Breast epithelium (tissue), 4 donors: ENCODE results near the gene ADAM8. TPM values are rescaled to one million over a fixed set of nuclear protein-coding genes. Genes with fewer than 3 reads are reported as not detected.

Experiments used
- DNase-seq, 2 donors: peaks; one replicate each; pipeline ENCODE4 v3.0.0-alpha.2; 2019; ENCODE audit warnings: low spot score in 2 of 2
- H3K27ac ChIP-seq, 2 donors: fragments of 200-600 bp; sonication (generic) in 1 of 2; one replicate each; pipeline ENCODE4 v1.5.1; 2016 to 2019; ENCODE audit warnings: mild to moderate bottlenecking in 1 of 2
- H3K27me3 ChIP-seq, 2 donors: fragments of 200-600 bp; sonication (generic) in 1 of 2; one replicate each; pipeline versions ENCODE4 v1.5.1 to v1.6.0; 2017 to 2019; ENCODE audit warnings: control low read depth in 1 of 2, mild to moderate bottlenecking in 1 of 2
- H3K36me3 ChIP-seq: fragments of 200-600 bp; one replicate; pipeline ENCODE4 v1.5.1; 2019
- H3K4me1 ChIP-seq, 2 donors: fragments of 200-600 bp; sonication (generic); one replicate each; pipeline ENCODE4 v1.5.1; 2016 to 2019; ENCODE audit warnings: control low read depth in 1 of 2
- H3K4me3 ChIP-seq, 3 donors: fragments of 200-600 bp; sonication (generic); 1 replicate in 2 of 3; 2 replicates in 1 of 3; pipeline ENCODE4 v1.5.1; 2016 to 2019; ENCODE audit warnings: mild to moderate bottlenecking in 3 of 3, moderate library complexity in 2 of 3
- H3K9me3 ChIP-seq, 2 donors: fragments of 200-600 bp; sonication (generic) in 1 of 2; one replicate each; pipeline ENCODE4 v1.5.1; 2016 to 2019; ENCODE audit warnings: control low read depth in 1 of 2
- POLR2A ChIP-seq: fragments of 450-650 bp; IDR thresholded peaks from one replicate; pipeline ENCODE4 v1.6.1; 2016; ENCODE audit warnings: antibody characterized with exemption, mild to moderate bottlenecking, moderate library complexity
- POLR2AphosphoS5 ChIP-seq, 3 donors: sonication (generic); formaldehyde crosslinking; IDR thresholded peaks; one replicate each; pipeline ENCODE4 v1.6.1; 2017; ENCODE audit warnings: antibody characterized with exemption in 3 of 3
- intact Hi-C: fragments of 100-400 bp; cut with DNase I; formaldehyde crosslinking; loops from one replicate; pipeline ENCODE4 v1.15.1; 2023; ENCODE audit warnings: low total_unique reads
- total RNA-seq, 3 donors: library from RNA; depleted of rRNA; stranded (reverse); fragments of >200 nt; gene quantifications; one replicate each; pipeline ENCODE4 v1.1.0, GENCODE V29; 2016
- TF ChIP-seq, protein P1 (sequence below), 3 donors: fragments of 450-650 bp; IDR thresholded peaks; one replicate each; pipeline ENCODE4 v1.5.1; 2016 to 2017; ENCODE audit warnings: antibody characterized with exemption in 3 of 3, mild to moderate bottlenecking in 3 of 3, moderate library complexity in 3 of 3

The ADAM8 gene
- total RNA-seq, 3 donors from 2014 or later, result 4.6 to 6.6 (median 5.0) TPM

GRCh38 chr10:133295426-133296320 is 19.0 kb upstream of the ADAM8 start:
- peaks cover 29% of the 10 kb centered on the region for H3K36me3 ChIP-seq
- TF ChIP-seq POLR2AphosphoS5 (IDR thresholded peaks at IDR 0.05) (no peak), POLR2A (no peak)
- TF ChIP-seq, protein P1, sequence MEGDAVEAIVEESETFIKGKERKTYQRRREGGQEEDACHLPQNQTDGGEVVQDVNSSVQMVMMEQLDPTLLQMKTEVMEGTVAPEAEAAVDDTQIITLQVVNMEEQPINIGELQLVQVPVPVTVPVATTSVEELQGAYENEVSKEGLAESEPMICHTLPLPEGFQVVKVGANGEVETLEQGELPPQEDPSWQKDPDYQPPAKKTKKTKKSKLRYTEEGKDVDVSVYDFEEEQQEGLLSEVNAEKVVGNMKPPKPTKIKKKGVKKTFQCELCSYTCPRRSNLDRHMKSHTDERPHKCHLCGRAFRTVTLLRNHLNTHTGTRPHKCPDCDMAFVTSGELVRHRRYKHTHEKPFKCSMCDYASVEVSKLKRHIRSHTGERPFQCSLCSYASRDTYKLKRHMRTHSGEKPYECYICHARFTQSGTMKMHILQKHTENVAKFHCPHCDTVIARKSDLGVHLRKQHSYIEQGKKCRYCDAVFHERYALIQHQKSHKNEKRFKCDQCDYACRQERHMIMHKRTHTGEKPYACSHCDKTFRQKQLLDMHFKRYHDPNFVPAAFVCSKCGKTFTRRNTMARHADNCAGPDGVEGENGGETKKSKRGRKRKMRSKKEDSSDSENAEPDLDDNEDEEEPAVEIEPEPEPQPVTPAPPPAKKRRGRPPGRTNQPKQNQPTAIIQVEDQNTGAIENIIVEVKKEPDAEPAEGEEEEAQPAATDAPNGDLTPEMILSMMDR (IDR thresholded peaks at IDR 0.05), result no peak
- intact Hi-C loops, result no loop called here

GRCh38 chr10:133294189-133294588 is 17.5 kb upstream of the ADAM8 start:
- Histone ChIP-seq H3K27me3 (no peaks in the 10 kb centered on the region), H3K36me3 (peaks cover 20% of the 10 kb centered on the region), H3K4me1 (no peaks in the 10 kb centered on the region), H3K4me3 (no peak overlapping the region), H3K27ac (no peak overlapping the region), H3K9me3 (no peaks in the 10 kb centered on the region)
- TF ChIP-seq POLR2A (no peak), POLR2AphosphoS5 (IDR thresholded peaks at IDR 0.05) (no peak)
- TF ChIP-seq, protein P1 (IDR thresholded peaks at IDR 0.05), result no peak
- DNase-seq, result no peak
- intact Hi-C loops, result no loop called here

More at GRCh38 chr10:133295426-133296320, 19.0 kb upstream of the ADAM8 start:
- Histone ChIP-seq H3K9me3 (no peaks in the 10 kb centered on the region), H3K27ac (no peak overlapping the region), H3K4me3 (no peak overlapping the region), H3K27me3 (no peaks in the 10 kb centered on the region), H3K4me1 (no peaks in the 10 kb centered on the region)
- DNase-seq, result no peak

DNA sequence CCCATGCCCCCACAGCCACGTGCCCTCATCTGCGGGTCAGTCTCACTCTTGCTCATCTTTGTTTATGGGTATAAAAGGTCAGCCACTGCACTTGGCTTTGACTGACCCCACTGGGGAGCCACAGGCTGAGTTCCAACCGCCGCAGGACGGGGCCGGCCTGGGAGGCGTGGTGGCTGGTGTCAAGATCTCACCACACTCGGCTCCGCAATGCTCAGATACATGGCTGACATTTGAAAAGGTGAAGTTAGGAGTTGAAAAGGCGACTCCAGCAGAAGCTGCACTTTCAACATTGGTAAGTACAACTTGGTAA is 17.1 kb upstream of the ADAM8 start:
- H3K27ac ChIP-seq, result no peak overlapping the region
- H3K27me3 ChIP-seq, result no peaks in the 10 kb centered on the region
- H3K9me3 ChIP-seq, result no peaks in the 10 kb centered on the region
- H3K4me1 ChIP-seq, result no peaks in the 10 kb centered on the region
- TF ChIP-seq, protein P1 (IDR thresholded peaks at IDR 0.05), result no peak
- TF ChIP-seq POLR2AphosphoS5 (IDR thresholded peaks at IDR 0.05) (no peak), POLR2A (no peak)
- peaks cover 19% of the 10 kb centered on the region for H3K36me3 ChIP-seq
- DNase-seq, result no peak
- intact Hi-C loops, result no loop called here
- H3K4me3 ChIP-seq, result no peak overlapping the region

DNA sequence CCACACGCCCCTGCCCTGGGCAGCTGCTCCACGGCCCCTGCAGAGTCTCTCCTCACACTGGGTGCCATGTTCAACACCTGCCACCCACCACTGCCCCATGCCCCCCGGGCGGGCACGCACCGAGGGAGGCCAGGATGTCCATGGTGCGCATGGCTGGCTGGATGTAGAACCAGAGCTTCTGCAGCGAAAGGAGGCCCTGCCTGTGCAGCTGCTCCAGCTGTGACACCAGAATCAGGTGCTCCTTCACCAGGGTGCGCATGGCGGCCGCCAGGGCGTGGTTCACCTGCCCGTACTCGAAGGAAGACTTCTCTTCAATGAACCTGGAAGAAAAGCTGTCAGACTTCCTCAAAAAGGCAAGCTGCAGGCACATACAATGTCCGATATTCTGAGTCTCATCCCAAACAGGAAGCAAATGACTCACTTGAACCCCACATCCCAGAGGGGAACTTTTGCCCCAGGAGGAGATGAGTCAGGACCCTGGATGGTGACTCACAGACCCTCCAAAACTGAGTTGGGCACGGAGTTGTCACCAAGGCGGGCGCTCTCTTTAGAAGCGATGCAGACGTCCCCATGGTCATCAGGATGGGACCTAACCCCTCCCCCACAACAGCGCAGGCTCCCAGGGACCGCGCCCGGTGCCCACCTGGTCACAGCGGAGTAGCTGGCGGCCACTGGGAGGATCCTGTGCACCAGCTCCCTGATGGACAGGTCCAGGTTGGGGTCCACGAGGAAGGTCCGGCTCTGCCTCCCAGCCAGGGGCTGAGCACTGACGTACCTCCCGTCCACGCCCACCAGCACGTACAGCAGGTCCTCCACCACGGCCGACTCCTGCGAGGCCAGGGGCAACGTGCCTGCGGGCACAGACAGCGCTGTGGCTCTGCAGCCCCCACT is 16.5 kb upstream of the ADAM8 start:
- H3K36me3 ChIP-seq, result peaks cover 20% of the 10 kb centered on the region
- TF ChIP-seq POLR2A, result no peak
- TF ChIP-seq, protein P1 (IDR thresholded peaks at IDR 0.05), result no peak
- no peak for TF ChIP-seq POLR2AphosphoS5 (IDR thresholded peaks at IDR 0.05)
- no peak overlapping the region for H3K4me3 ChIP-seq
- H3K4me1 ChIP-seq, result no peaks in the 10 kb centered on the region
- no peak for DNase-seq
- no peak overlapping the region for H3K27ac ChIP-seq
- no peaks in the 10 kb centered on the region for H3K27me3 ChIP-seq
- no peaks in the 10 kb centered on the region for H3K9me3 ChIP-seq
- intact Hi-C loops, result no loop called here

- intact Hi-C loops, result no loop called here
- no peaks in the 10 kb centered on the region for H3K4me1 ChIP-seq
- TF ChIP-seq POLR2AphosphoS5 (IDR thresholded peaks at IDR 0.05), result no peak
- TF ChIP-seq POLR2A, result no peak
- TF ChIP-seq, protein P1 (IDR thresholded peaks at IDR 0.05), result no peak
- no peak overlapping the region for H3K27ac ChIP-seq
- no peaks in the 10 kb centered on the region for H3K27me3 ChIP-seq
- peaks cover 26% of the 10 kb centered on the region for H3K36me3 ChIP-seq
- H3K9me3 ChIP-seq, result no peaks in the 10 kb centered on the region
- H3K4me3 ChIP-seq, result no peak overlapping the region
- no peak for DNase-seq
Measured at GRCh38 chr10:133289761-133290160, 13.1 kb upstream of the ADAM8 start.
